Ishikawa (cell line): ENCODE measurements around the gene CIITA.

Experiments used
- CEBPB ChIP-seq: IDR thresholded peaks from 2 replicates; pipeline ENCODE4 v1.6.1; 2012
- CREB1 ChIP-seq: IDR thresholded peaks from 2 replicates; pipeline ENCODE4 v1.6.1; 2012; ENCODE audit warnings: low read depth
- EP300 ChIP-seq: IDR thresholded peaks from 2 replicates; pipeline ENCODE4 v1.6.1; 2012; ENCODE audit warnings: borderline replicate concordance
- FOXM1 ChIP-seq: IDR thresholded peaks from 2 replicates; pipeline ENCODE4 v1.6.1; 2012; ENCODE audit warnings: low read depth, borderline replicate concordance
- RAD21 ChIP-seq: IDR thresholded peaks from 2 replicates; pipeline ENCODE4 v1.6.1; 2012; ENCODE audit warnings: low read depth
- REST ChIP-seq: IDR thresholded peaks from 2 replicates; pipeline ENCODE4 v1.6.1; 2012; ENCODE audit warnings: low read depth, mild to moderate bottlenecking
- TAF1 ChIP-seq: IDR thresholded peaks from 2 replicates; pipeline ENCODE4 v1.6.1; 2012; ENCODE audit warnings: low read depth, mild to moderate bottlenecking
- TCF12 ChIP-seq: IDR thresholded peaks from 2 replicates; pipeline ENCODE4 v1.6.1; 2012; ENCODE audit warnings: low read depth
- YY1 ChIP-seq: IDR thresholded peaks from 2 replicates; pipeline ENCODE4 v1.6.1; 2012; ENCODE audit warnings: low read depth
- TF ChIP-seq, protein P1 (sequence below): IDR thresholded peaks from 2 replicates; pipeline ENCODE4 v1.6.1; 2012

DNA sequence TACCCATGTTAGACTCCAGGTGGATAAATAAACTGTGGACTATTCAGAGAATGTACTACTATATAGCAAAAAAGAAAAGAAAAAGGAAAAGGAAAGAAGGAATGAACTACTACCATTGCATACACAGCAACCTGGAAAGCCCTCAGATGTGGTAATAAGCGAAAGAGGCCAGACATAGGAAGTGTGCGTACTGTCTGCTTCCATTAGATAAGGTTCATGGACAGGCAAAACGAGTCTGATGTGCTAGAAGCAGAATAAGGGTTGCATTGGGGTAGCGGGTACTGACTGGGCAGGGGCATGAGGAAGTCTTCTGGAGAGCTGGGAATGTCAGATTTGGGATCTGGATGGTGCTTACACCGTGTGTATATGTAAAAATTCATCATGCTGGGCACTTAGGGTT, 89.1 kb downstream of the CIITA start:
- TF ChIP-seq CEBPB (no peak), CREB1 (no peak), FOXM1 (no peak), YY1 (no peak), REST (no peak), EP300 (no peak), TAF1 (no peak), RAD21 (no peak), TCF12 (no peak)
- TF ChIP-seq, protein P1, sequence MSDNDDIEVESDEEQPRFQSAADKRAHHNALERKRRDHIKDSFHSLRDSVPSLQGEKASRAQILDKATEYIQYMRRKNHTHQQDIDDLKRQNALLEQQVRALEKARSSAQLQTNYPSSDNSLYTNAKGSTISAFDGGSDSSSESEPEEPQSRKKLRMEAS, result no peak
